ENCODE data around the gene ARAP2.

ARAP2 gene

DNA sequence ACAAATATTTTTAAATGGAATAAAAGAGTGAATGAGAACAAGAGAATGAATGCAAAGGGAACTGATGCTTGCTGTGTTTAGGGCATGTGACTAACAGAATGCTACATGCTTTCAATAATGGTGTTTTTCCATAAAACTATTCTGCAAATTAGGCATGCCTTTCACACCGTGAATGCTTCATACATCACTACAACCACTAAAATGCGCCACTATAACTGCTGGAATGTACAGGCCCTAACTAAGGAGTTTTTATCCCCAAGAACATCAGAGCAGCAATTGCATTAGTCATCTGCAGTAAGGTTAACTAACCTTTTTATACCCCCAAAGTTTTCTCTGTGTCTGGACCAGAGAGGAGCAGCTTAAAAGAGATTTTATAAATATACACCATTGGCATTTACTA is 190.4 kb downstream of the ARAP2 start:
- no peak for DNase-seq (ENCODE audit: low read depth in 2 of 2, low spot score in 1 of 2)

- no peak for DNase-seq (ENCODE audit: low read depth in 2 of 2, low spot score in 1 of 2)
Measured at GRCh38 chr4:36051634-36052033, 192.7 kb downstream of the ARAP2 start.

DNA sequence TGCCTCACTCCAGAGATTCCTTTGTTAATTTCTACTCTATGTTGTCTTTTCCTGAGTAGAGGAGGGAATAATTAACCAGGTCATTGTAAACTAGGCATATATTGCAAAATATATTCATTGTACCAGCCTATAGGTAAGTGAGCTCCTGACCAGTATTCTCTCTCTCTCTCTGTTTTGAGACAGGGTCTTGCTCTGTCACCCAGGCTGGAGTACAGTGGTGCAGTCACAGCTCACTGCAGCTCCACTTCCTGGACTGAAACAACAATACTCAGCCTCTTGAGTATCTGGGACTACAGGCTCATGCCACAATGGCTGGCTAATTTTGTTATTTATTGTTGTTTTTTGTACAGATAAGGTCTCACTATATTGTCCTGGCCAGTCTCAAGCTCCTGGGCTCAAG is 198.3 kb downstream of the ARAP2 start:
- DNase-seq (ENCODE audit: low read depth in 2 of 2, low spot score in 1 of 2): no peak

- no peak for DNase-seq (ENCODE audit: low read depth in 2 of 2, low spot score in 1 of 2)
Measured at GRCh38 chr4:36043901-36044300, 200.4 kb downstream of the ARAP2 start.

- no peak for DNase-seq (ENCODE audit: low read depth in 2 of 2, low spot score in 1 of 2)
Measured at GRCh38 chr4:36043241-36043640, 201.1 kb downstream of the ARAP2 start.

GRCh38 chr4:36042122-36042970 is 202.0 kb downstream of the ARAP2 start:
- no peak for DNase-seq (ENCODE audit: low read depth in 2 of 2, low spot score in 1 of 2)

- DNase-seq (ENCODE audit: low read depth in 2 of 2, low spot score in 1 of 2): no peak
Measured at GRCh38 chr4:36041340-36041739, 203.0 kb downstream of the ARAP2 start.

- DNase-seq (ENCODE audit: low read depth in 2 of 2, low spot score in 1 of 2): no peak
Measured at GRCh38 chr4:36039026-36039425, 205.3 kb downstream of the ARAP2 start.

DNA sequence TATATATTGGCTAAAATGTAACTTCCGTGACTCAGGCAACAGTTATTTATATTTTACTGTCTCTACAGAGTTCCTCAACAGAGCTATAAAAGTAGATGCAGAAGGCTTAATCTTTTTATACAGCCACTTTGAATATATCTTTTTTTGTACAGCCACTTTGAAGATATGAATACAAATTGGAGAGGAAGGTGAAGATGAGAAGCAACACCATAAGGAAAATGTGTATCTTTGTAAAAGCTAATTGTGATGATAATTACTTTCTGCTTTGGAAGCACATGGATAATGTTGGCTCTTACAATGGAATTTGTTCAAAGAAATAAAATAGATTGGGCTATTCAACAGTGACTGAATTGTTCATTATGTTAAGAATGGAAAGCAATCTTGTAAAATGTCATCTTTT is 205.8 kb downstream of the ARAP2 start:
- no peak for DNase-seq (ENCODE audit: low read depth in 2 of 2, low spot score in 1 of 2)

GRCh38 chr4:36037127-36037526 is 207.2 kb downstream of the ARAP2 start:
- no peak for DNase-seq (ENCODE audit: low read depth in 2 of 2, low spot score in 1 of 2)

- no peak for DNase-seq (ENCODE audit: low read depth in 2 of 2, low spot score in 1 of 2)
Measured at GRCh38 chr4:36029951-36030350, 214.4 kb downstream of the ARAP2 start.

DNA sequence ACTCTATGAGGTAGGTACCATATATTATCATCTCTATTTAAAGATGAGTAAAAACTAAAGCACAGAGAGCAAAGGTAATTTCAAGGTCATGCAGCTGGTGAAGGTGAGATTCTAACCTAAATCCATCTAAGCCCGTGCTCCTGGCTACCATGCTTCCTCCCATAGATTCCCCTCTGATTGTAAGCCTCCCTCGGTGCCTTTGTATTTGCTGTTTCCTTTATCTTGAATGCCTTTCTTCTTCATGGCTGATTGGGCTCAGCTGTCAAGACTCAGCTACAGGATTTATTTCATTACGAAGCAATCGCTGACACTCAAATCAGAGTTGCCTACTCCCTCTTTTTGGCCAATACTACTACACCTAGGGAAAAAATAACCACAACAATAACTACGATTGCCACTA is 217.1 kb downstream of the ARAP2 start:
- no peak for DNase-seq (ENCODE audit: low read depth in 2 of 2, low spot score in 1 of 2)

- DNase-seq (ENCODE audit: low read depth in 2 of 2, low spot score in 1 of 2): no peak
Measured at GRCh38 chr4:36026348-36026880, 217.9 kb downstream of the ARAP2 start.

DNA sequence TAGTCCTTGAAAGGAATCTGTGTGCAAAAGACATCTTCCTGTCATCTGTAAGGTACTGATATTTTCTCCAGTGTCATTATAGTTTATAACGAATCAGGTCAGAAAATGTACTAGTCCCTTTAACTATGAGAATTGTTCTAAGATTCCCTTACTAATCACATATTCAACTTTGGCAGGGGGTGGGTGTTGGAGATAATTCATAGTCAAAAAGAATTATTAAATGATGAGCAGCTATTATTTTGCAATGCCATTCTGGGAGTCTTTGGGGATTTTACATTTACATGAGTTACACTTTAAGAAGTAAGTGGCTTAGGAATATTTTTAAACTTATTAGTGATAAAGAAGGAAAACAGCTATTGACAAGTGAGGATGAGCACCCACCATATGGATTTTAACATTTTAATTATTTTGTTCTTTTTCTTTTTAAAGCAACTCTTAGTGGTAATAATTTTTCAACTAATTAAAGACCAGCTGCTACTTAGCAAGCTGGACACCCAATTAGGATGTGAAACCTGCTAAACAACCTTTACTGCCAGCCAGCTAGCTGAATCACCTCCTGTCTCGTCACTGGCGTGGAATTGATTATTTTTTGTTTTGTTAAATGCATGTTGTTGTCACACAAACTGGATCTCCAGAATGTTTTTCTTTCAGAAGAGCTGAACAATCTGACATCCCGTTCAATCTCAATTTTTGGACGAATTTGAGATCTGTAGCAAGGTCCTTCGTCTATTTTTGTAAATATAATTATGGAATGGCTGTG is 219.2 kb downstream of the ARAP2 start:
- no peak for DNase-seq (ENCODE audit: low read depth in 2 of 2, low spot score in 1 of 2)

DNA sequence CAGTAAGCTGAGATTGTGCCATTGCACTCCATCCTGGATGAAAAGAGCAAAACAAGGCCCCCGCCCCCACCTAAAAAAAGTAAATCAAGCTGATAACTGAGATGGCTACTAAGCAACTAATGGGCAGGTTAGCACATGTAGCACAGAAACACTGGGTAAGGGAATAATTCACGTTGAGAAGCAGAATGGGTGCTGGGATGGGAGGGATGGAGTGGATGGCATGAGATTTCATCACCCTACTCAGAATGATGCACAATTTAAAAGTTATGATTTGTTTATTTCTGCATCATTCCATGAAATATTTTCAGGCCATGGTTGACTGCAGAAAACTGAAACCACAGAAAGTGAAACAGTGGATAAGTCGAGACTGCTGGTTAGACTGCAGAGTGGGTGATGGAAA is 224.0 kb downstream of the ARAP2 start:
- no peak for DNase-seq (ENCODE audit: low read depth in 2 of 2, low spot score in 1 of 2)

Measured in stimulated activated CD8-positive, alpha-beta memory T cell treated with anti-CD3 and anti-CD28 coated beads, Interleukin-4, amount 100 ng/mL, for 4 hours (primary cell).